Adipocyte (in vitro differentiated cells): ENCODE results near the gene ZNF451.
A peak's percentile ranks its signal among the peaks of the same experiment; 100 is the strongest.

Experiments
- DNase-seq: peaks from one replicate; pipeline ENCODE4 v3.0.0-alpha.2; 2015; ENCODE audit warnings: low read depth
- H3K27me3 ChIP-seq: replicated peaks from 2 replicates; pipeline ENCODE4 v1.7.0; 2013; ENCODE audit warnings: mild to moderate bottlenecking, low read length, moderate library complexity; ENCODE audit not compliant: control insufficient read depth, insufficient read depth
- H3K36me3 ChIP-seq: 2 replicates; pipeline ENCODE4 v1.7.0; 2013; ENCODE audit warnings: low read length, mild to moderate bottlenecking, moderate library complexity; ENCODE audit not compliant: control insufficient read depth, insufficient read depth, severe bottlenecking
- H3K4me1 ChIP-seq: 2 replicates; pipeline ENCODE4 v1.7.0; 2013; ENCODE audit warnings: mild to moderate bottlenecking, low read length, moderate library complexity; ENCODE audit not compliant: control insufficient read depth, insufficient read depth
- H3K4me3 ChIP-seq: 2 replicates; pipeline ENCODE4 v1.7.0; 2013; ENCODE audit warnings: mild to moderate bottlenecking, low read length, moderate library complexity
- H3K9ac ChIP-seq: 2 replicates; pipeline ENCODE4 v1.7.0; 2013; ENCODE audit warnings: mild to moderate bottlenecking, low read length, moderate library complexity
- H3K9me3 ChIP-seq: 2 replicates; pipeline ENCODE4 v1.7.0; 2013; ENCODE audit warnings: mild to moderate bottlenecking, low read length, moderate library complexity; ENCODE audit not compliant: control insufficient read depth

ZNF451 gene

DNA sequence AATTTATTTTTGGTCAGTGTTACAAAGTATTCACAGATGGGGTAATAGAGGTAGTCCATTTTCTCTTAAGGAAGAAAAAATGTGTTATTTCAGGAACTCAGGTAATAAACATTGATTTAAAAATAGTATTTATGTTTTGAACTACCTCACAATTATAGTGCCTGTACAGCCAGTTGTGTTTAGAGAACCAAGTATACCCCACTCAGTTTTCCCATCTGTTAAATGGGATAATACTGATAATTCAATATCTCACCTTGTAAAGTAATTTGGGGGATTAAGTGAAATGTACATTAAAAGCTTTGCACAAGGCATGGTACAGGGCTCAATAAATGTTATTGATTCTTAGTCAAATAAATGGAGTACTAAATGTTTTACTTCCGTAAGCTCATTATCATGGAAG, 4.7 kb downstream of the ZNF451 start:
- DNase-seq = no peak
- Histone ChIP-seq H3K4me1 (peaks cover 33% of the 10 kb centered on the region), H3K36me3 (peaks cover 41% of the 10 kb centered on the region), H3K9me3 (no peaks in the 10 kb centered on the region), H3K27me3 (no peaks in the 10 kb centered on the region), H3K4me3 (no peak overlapping the region), H3K9ac (no peak overlapping the region)

GRCh38 chr6:57097596-57097995, 7.6 kb downstream of the ZNF451 start:
- DNase-seq = peak; percentile 25
- H3K4me3 ChIP-seq = no peak overlapping the region
- peaks cover 20% of the 10 kb centered on the region for H3K4me1 ChIP-seq
- H3K36me3 ChIP-seq = peaks cover 64% of the 10 kb centered on the region
- H3K27me3 ChIP-seq = no peaks in the 10 kb centered on the region
- no peak overlapping the region for H3K9ac ChIP-seq
- no peaks in the 10 kb centered on the region for H3K9me3 ChIP-seq

DNA sequence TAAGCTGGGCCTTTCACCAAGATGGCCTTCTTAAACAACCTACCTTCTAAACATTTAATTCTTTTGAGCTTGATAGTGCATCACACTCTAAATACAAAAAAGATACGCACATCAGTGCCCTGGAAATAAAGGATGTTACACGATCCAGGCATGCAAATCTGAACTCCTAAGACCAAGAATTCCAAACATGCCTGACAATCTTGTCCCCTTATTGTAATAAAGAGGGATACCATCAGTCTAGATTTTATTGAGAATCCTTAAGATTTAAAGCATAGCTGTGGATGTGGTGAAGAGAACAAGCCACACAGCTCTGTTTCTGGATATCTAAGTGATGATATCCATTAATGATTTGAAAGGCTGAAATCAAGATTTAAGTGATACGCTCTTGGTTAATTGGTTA, 13.0 kb downstream of the ZNF451 start:
- Histone ChIP-seq H3K4me1 (no peaks in the 10 kb centered on the region), H3K27me3 (no peaks in the 10 kb centered on the region), H3K36me3 (peaks cover 71% of the 10 kb centered on the region), H3K9me3 (no peaks in the 10 kb centered on the region), H3K4me3 (no peak overlapping the region), H3K9ac (no peak overlapping the region)
- no peak for DNase-seq

GRCh38 chr6:57104336-57104735, 14.3 kb downstream of the ZNF451 start:
- Histone ChIP-seq H3K4me3 (no peak overlapping the region), H3K27me3 (no peaks in the 10 kb centered on the region), H3K36me3 (peaks cover 62% of the 10 kb centered on the region), H3K9ac (no peak overlapping the region), H3K4me1 (no peaks in the 10 kb centered on the region), H3K9me3 (no peaks in the 10 kb centered on the region)
- DNase-seq = no peak

- Histone ChIP-seq H3K9ac (no peak overlapping the region), H3K4me1 (peaks cover 8% of the 10 kb centered on the region), H3K27me3 (no peaks in the 10 kb centered on the region), H3K4me3 (no peak overlapping the region), H3K9me3 (no peaks in the 10 kb centered on the region), H3K36me3 (peaks cover 36% of the 10 kb centered on the region)
- DNase-seq = no peak
Observed at GRCh38 chr6:57106990-57107389, 17.0 kb downstream of the ZNF451 start.

DNA sequence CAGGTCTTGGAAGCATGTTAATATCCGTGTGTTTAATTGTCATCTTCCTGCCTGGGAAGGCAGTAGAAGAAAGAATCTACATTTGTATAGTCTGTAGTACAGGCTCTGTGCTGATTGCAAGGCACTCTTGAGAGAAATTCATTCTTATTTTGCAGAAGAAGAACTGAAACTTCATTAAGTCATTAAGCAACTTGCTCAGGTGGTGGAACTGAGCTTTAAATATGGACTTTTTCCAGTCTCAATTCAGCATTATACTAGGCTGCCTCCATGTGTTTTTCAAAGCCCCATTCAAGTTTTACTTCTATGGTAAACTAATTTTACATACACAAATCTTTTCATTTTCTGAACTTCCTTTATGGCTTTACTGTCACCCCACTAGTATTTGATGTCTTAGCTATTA, 18.7 kb downstream of the ZNF451 start:
- H3K9ac ChIP-seq = no peak overlapping the region
- H3K36me3 ChIP-seq = peaks cover 19% of the 10 kb centered on the region
- H3K4me3 ChIP-seq = no peak overlapping the region
- no peaks in the 10 kb centered on the region for H3K9me3 ChIP-seq
- no peak for DNase-seq
- H3K4me1 ChIP-seq = peaks cover 8% of the 10 kb centered on the region
- H3K27me3 ChIP-seq = no peaks in the 10 kb centered on the region

DNA sequence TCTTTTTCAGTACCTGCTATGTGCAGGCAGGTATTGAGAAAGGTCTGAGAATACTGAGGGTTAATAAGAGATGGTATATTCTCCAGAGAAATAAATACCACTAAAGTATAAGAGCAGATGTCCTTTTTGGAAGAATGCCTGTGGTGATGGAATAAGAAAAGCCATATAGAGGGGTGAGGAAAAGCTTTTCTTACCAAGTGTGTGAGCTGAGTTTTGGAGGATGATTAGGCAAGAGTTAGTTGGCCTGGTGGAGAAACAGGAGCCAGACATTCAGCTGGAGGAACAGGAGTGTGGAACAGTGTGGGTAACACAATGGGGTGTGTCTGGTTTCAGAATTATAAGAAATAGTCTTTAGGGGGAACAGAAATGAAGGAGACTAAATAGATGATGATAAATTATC, 19.9 kb downstream of the ZNF451 start:
- no peak overlapping the region for H3K4me3 ChIP-seq
- H3K4me1 ChIP-seq = peaks cover 8% of the 10 kb centered on the region
- peaks cover 8% of the 10 kb centered on the region for H3K36me3 ChIP-seq
- no peaks in the 10 kb centered on the region for H3K9me3 ChIP-seq
- DNase-seq = peak; percentile 55
- no peaks in the 10 kb centered on the region for H3K27me3 ChIP-seq
- H3K9ac ChIP-seq = no peak overlapping the region

- Histone ChIP-seq H3K27me3 (no peaks in the 10 kb centered on the region), H3K4me3 (no peak overlapping the region), H3K4me1 (peaks cover 21% of the 10 kb centered on the region), H3K36me3 (peaks cover 5% of the 10 kb centered on the region), H3K9ac (no peak overlapping the region), H3K9me3 (no peaks in the 10 kb centered on the region)
- DNase-seq = no peak
Observed at GRCh38 chr6:57113105-57113504, 23.1 kb downstream of the ZNF451 start.

- no peaks in the 10 kb centered on the region for H3K9me3 ChIP-seq
- peaks cover 13% of the 10 kb centered on the region for H3K4me1 ChIP-seq
- no peak for DNase-seq
- no peaks in the 10 kb centered on the region for H3K27me3 ChIP-seq
- no peak overlapping the region for H3K9ac ChIP-seq
- H3K36me3 ChIP-seq = peaks cover 4% of the 10 kb centered on the region
- no peak overlapping the region for H3K4me3 ChIP-seq
Observed at GRCh38 chr6:57116776-57117175, 26.8 kb downstream of the ZNF451 start.

- Histone ChIP-seq H3K9me3 (no peaks in the 10 kb centered on the region), H3K27me3 (no peaks in the 10 kb centered on the region), H3K9ac (no peak overlapping the region), H3K36me3 (peaks cover 12% of the 10 kb centered on the region), H3K4me1 (peaks cover 13% of the 10 kb centered on the region), H3K4me3 (no peak overlapping the region)
- DNase-seq = no peak
Observed at GRCh38 chr6:57117796-57118195, 27.8 kb downstream of the ZNF451 start.

DNA sequence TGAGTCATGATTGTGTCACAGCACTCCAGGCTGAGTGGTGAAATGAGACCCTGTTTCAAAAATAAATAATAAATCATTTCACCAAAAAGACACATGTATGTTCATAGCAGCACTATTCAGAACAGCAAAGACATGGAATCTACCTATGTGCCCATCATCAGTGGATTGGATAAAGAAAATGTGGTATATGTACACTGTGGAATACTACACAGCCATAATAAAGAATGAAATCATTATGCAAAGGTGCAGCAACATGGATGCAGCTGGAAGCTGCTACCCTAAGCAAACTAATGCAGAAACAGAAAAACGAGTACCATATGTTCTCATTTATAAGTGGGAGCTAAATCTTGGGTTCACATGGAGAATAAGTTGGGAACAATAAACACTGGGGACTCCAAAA, 33.1 kb downstream of the ZNF451 start:
- H3K9me3 ChIP-seq = no peaks in the 10 kb centered on the region
- no peaks in the 10 kb centered on the region for H3K27me3 ChIP-seq
- no peak overlapping the region for H3K9ac ChIP-seq
- no peak for DNase-seq
- H3K4me3 ChIP-seq = no peak overlapping the region
- peaks cover 16% of the 10 kb centered on the region for H3K36me3 ChIP-seq
- H3K4me1 ChIP-seq = no peaks in the 10 kb centered on the region

- Histone ChIP-seq H3K4me3 (no peak overlapping the region), H3K36me3 (peaks cover 20% of the 10 kb centered on the region), H3K4me1 (peaks cover 8% of the 10 kb centered on the region), H3K9me3 (no peaks in the 10 kb centered on the region), H3K9ac (no peak overlapping the region), H3K27me3 (no peaks in the 10 kb centered on the region)
- no peak for DNase-seq
Observed at GRCh38 chr6:57127763-57128162, 37.8 kb downstream of the ZNF451 start.
